Epithelial cell of proximal tubule (primary cell): Measurements from ENCODE around the gene HIRIP3. TPM values are rescaled to one million over a fixed set of nuclear protein-coding genes. Genes with fewer than 3 reads are reported as not detected.
"Not testable (repeated sequence)": the region's sequence is repeated elsewhere in the genome, so short reads cannot be mapped to it uniquely, and the experiment has no call there.

Experiments
- DNase-seq: peaks from one replicate; pipeline ENCODE4 v3.0.0-alpha.2; 2011; ENCODE audit warnings: low read depth
- H3K4me3 ChIP-seq: 2 replicates; pipeline ENCODE4 v1.5.1; 2011; ENCODE audit warnings: low read depth, mild to moderate bottlenecking, low read length
- total RNA-seq: library from RNA; depleted of rRNA; stranded (reverse); fragments of >200 nt; gene quantifications from 2 replicates; pipeline ENCODE4 v1.2.3, GENCODE V29; 2015
- TF ChIP-seq, protein P1 (sequence below): conservative IDR thresholded peaks from 2 replicates; pipeline ENCODE4 v1.5.1; 2012; ENCODE audit warnings: low read depth, mild to moderate bottlenecking, low read length

The HIRIP3 gene
- total RNA-seq, 1 donor from 2014 or later = 9.5 TPM

DNA sequence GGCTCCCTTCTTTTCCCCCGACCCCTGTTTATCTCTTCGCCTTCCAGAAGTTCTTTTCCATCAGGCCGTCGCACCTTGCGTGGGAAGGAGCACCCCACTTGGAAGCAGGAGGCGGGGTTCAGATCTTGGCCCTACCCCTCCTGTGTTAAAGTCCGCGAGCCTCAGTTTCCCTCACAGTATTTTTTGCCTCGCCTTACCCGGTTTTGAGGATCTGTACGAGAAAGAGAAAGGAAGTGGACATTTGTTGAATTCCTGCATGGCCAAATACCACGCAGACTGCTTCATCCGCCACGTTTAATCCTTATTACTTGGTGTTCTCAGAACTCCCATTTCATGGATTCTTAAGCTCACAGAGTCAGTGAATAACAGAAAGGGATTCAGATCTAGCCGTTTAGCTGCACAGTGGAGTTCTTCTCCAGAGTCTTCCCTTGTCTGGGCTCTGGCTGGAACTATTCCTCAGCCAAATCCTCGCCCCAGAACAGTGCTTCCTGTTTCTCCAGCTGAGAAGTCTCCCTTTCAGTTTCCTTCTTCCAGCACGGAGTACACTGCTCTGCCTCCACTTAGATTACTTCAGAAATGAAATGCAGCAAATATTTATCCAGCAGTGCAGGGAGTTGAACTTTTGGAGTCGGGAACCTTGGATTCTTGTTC lies 32.9 kb downstream of the HIRIP3 start:
- H3K4me3 ChIP-seq = peak overlapping the region; percentile 64
- TF ChIP-seq, protein P1, sequence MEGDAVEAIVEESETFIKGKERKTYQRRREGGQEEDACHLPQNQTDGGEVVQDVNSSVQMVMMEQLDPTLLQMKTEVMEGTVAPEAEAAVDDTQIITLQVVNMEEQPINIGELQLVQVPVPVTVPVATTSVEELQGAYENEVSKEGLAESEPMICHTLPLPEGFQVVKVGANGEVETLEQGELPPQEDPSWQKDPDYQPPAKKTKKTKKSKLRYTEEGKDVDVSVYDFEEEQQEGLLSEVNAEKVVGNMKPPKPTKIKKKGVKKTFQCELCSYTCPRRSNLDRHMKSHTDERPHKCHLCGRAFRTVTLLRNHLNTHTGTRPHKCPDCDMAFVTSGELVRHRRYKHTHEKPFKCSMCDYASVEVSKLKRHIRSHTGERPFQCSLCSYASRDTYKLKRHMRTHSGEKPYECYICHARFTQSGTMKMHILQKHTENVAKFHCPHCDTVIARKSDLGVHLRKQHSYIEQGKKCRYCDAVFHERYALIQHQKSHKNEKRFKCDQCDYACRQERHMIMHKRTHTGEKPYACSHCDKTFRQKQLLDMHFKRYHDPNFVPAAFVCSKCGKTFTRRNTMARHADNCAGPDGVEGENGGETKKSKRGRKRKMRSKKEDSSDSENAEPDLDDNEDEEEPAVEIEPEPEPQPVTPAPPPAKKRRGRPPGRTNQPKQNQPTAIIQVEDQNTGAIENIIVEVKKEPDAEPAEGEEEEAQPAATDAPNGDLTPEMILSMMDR = no peak
- no peak for DNase-seq

DNA sequence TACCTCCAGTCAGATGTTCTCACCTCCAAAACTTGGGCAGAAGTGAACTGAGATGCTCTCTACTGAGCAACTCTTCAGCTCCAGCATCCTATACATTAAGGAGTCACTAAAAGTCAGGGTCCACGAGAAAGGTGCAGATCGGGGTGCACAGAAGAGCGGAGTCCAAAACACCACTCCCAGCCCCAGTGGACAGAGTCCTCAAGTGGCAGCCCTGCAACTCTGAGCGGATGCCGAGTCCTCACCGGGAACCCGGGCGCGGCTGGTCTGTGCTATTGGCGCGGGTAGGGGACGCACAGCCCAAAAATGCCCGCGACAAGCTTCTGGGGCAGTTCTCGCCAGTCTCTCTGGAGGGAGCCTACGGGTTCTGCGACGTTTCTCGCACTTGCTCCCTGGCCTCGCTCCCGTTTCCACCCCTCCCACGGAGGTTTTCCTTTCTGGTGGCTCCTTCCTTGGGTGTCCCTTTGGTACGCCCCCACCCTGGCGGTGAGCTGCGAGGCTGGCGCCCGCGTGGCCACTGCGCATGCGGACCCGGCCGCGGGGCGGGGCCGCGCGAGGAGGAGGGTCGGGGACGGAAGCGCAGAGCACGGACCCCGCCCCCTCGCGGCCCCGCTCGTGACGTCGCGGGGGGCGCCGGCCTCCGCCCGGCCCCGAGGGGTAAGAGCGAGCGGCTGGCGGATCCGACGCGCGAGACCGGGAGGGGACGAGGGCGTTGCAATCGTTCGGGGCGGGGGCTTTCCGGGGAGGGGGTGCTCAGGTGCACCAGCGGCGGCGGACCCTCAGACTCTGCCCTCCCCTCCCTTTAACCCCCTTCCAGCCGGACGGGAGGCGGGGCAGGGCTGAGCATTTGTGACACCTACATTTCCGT lies 33.7 kb downstream of the HIRIP3 start, which contains the start of gene TMEM219:
TMEM219 (plus strand) TSS at position 601 of the 865 bp plus-strand sequence. CDS start 1,065 bp downstream, outside the sequence.
- TF ChIP-seq, protein P1 = peak; percentile 32
- DNase-seq = no peak
- peak within 1 kb of the TSS; percentile 64 for H3K4me3 ChIP-seq

DNA sequence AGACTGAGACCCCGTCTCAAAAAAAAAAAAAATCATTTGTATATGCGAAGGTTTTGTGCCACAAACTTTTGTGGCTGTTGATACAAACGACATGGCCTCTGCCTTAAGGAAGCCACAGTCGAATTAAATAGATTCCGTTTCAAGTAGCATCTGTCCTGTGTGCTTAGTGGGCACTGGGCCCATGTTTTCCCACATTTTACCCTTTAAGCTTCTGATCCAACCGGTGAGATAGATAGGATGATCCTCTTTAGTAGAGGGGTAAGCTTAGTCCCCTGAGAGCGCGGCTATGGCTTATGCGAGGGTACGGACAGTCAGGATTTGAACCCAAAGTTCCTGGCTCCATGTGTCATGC lies 34.3 kb downstream of the HIRIP3 start:
- TF ChIP-seq, protein P1 = no peak
- peak overlapping the region; percentile 64 for H3K4me3 ChIP-seq
- DNase-seq = no peak

DNA sequence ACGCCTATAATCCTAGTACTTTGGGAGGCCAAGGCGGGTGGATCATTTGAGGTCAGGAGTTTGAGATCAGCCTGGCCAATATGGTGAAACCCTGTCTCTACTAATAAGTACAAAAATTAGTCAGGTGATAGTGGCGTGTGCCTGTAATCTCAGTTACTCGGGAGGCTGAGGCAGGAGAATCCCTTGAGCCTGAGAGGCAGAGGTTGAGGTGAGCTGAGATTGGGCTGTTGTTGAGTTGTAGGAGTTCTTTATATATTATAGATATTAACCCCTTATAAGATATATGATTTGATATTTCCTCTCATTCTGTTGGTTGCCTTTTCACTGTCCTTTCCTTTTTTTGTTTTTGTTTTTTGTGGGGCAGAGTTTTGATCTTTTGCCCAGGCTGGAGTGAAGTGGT lies 35.6 kb downstream of the HIRIP3 start:
- H3K4me3 ChIP-seq, DNase-seq: not testable (repeated sequence)

DNA sequence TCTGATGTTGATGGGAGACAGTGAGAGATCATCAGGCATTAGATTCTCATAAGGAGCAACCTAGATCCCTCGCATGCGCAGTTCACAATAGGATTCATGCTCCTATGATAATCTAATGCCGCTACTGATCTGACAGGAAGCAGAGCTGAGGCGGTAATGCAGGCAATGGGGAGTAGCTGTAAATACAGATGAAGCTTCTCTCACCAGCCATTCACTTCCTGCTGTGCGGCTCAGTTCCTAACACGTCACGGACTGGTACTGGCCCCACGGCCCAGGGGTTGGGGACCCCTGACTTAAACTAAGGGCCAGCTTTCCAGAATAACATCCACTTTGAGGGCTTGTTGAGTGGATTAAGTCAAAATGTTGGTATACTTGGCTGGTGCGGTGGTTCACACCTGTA lies 36.1 kb downstream of the HIRIP3 start:
- H3K4me3 ChIP-seq = no peak overlapping the region
- DNase-seq = no peak
- TF ChIP-seq, protein P1 = no peak

DNA sequence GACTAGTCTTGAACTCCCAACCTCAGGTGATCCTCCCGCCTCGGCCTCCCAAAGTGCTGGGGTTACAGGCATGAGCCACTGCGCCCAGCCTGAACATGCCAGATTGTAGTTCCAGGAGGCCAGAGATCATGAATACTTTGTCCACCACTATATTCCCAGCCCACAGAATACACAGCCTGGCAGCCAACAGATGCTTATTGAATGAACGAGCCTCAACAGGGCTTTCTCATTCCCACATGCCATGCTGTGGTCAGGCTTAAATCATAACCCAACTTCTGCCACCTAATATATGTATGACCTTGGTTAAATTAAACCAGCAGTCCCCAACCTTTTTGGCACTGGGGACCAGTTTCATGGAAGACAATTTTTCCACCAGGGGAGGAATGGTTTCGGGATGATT lies 36.7 kb downstream of the HIRIP3 start:
- TF ChIP-seq, protein P1 = no peak
- DNase-seq = no peak
- H3K4me3 ChIP-seq = no peak overlapping the region

DNA sequence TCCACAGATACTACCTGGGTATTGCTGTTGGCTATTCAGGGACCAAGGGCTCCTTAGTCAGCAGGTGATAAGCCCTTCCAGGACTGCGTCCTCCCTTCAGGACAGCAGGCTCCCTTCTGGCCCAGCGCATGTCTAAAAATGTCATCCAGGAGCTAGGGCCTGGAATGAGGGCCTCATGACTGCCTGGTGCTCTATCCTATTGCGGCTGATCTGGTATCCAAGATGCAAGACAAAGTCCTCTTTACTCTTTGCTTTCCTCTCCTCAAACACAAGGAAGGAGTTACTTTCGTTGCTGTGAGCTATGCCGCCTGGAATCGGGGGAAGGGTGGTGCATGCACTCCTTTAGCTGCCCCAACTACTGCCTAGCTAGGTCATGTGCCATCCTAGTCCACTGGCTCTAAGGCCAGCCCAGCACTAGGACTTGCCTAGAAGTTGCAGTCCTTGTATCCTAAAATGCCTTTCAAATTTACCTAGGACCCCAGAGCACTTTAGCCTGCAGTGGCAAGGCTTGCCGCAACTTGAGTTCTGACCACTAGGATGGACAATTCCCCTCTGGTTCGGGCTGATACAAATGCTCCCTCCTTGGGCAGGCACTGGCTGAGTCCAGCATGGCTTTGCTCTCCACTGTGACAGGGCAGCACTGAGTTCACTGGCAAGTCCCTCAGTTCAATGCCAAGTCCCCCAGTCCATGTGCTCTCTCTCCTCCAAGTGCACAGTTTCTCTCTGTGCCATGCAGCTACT lies 43.6 kb downstream of the HIRIP3 start:
- TF ChIP-seq, protein P1 = no peak
- H3K4me3 ChIP-seq = no peak overlapping the region
- no peak for DNase-seq
